Measurements from ENCODE around the gene EVC2. TPM values are rescaled to one million over a fixed set of nuclear protein-coding genes. Genes with fewer than 3 reads are reported as not detected.

The EVC2 gene
- total RNA-seq, 1 experiment from 2014 or later = 3.2 TPM

DNA sequence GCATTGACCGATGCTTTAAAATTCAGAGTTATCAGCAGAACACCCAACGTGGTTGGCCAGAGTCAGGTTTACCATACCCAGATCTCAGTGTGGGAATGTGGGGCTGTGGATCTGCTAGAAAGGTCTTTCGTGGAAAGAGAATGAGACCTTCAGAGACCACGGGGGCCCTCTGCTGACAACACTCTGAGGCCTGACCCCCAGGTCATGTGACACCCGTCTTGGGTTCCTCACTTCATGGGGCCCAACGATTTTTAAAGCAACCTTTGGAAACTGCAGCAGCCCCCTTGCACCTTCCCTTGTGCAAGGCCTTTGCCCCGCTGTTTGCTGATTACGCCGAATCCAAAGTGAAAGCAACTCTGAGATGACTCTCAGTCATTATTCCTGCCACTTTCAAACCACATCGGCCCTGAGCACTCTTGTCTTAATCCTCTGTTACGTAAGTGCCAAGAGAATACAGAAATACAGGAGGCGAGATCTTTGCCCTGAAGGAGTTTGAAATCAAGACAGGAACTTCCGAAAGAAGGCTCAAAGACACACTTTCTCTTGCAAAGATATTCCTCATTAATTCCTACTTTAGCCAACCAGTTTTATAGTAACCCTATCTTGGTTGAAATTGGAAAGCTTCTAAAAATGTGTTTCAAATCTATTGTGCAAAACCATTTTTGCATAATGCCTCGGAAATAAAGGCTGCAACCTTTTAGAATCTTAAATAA, 88.3 kb downstream of the EVC2 start:
- CTCF ChIA-PET = no interaction called here

GRCh38 chr4:5618051-5618960, 90.1 kb downstream of the EVC2 start:
- no peak overlapping the region for H3K9ac ChIP-seq (ENCODE audit: low read length)
- ChIA-PET CTCF (no interaction called here), POLR2A (ENCODE audit: unreplicated experiment) (no interaction called here)
- H2AFZ ChIP-seq (ENCODE audit: low read length) = no peak overlapping the region
- H3K27ac ChIP-seq (ENCODE audit: low read length) = no peak overlapping the region
- H3F3A ChIP-seq (ENCODE audit: low read length, unreplicated experiment) = no peaks in the 10 kb centered on the region
- no peaks in the 10 kb centered on the region for H3K27me3 ChIP-seq (ENCODE audit: low read length)
- H3K79me2 ChIP-seq (ENCODE audit: low read length) = no peaks in the 10 kb centered on the region
- no peak overlapping the region for H3K4me2 ChIP-seq (ENCODE audit: low read length)
- DNase-seq = no peak
- no TSS peak for BruUV-seq (replicated peaks)
- H3K36me3 ChIP-seq (ENCODE audit: low read depth, low read length) = no peaks in the 10 kb centered on the region
- no peak overlapping the region for H3K4me3 ChIP-seq (ENCODE audit: low read length)
- H3K9me3 ChIP-seq (ENCODE audit: low read length) = no peaks in the 10 kb centered on the region
- no peak for ATAC-seq
- TF ChIP-seq EZH2phosphoT487 (IDR thresholded peaks at IDR 0.05; ENCODE audit: borderline replicate concordance, low read length) (no peak), EZH2 (IDR thresholded peaks at IDR 0.05; ENCODE audit: low read length, unreplicated experiment) (no peak)
- TF ChIP-seq, protein P1, sequence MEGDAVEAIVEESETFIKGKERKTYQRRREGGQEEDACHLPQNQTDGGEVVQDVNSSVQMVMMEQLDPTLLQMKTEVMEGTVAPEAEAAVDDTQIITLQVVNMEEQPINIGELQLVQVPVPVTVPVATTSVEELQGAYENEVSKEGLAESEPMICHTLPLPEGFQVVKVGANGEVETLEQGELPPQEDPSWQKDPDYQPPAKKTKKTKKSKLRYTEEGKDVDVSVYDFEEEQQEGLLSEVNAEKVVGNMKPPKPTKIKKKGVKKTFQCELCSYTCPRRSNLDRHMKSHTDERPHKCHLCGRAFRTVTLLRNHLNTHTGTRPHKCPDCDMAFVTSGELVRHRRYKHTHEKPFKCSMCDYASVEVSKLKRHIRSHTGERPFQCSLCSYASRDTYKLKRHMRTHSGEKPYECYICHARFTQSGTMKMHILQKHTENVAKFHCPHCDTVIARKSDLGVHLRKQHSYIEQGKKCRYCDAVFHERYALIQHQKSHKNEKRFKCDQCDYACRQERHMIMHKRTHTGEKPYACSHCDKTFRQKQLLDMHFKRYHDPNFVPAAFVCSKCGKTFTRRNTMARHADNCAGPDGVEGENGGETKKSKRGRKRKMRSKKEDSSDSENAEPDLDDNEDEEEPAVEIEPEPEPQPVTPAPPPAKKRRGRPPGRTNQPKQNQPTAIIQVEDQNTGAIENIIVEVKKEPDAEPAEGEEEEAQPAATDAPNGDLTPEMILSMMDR (conservative IDR thresholded peaks at IDR 0.05; ENCODE audit: low read depth, low read length) = no peak
- no peaks in the 10 kb centered on the region for H3K9me2 ChIP-seq (replicated peaks; ENCODE audit: low read length)
- intact Hi-C loops (cut with micrococcal nuclease) = no loop called here
- H3K4me1 ChIP-seq (ENCODE audit: insufficient read depth, low read length) = no peaks in the 10 kb centered on the region
- no peaks in the 10 kb centered on the region for H4K20me1 ChIP-seq (ENCODE audit: low read length)

More for the DNA sequence above, 88.3 kb downstream of the EVC2 start:
- H3K9me2 ChIP-seq (replicated peaks; ENCODE audit: low read length) = no peaks in the 10 kb centered on the region
- no peak for DNase-seq
- no peak overlapping the region for H2AFZ ChIP-seq (ENCODE audit: low read length)
- no peaks in the 10 kb centered on the region for H4K20me1 ChIP-seq (ENCODE audit: low read length)
- no peak overlapping the region for H3K9ac ChIP-seq (ENCODE audit: low read length)
- no peaks in the 10 kb centered on the region for H3K27me3 ChIP-seq (ENCODE audit: low read length)
- H3K9me3 ChIP-seq (ENCODE audit: low read length) = no peaks in the 10 kb centered on the region
- no peak overlapping the region for H3K27ac ChIP-seq (ENCODE audit: low read length)
- H3F3A ChIP-seq (ENCODE audit: low read length, unreplicated experiment) = no peaks in the 10 kb centered on the region
- H3K4me1 ChIP-seq (ENCODE audit: insufficient read depth, low read length) = no peaks in the 10 kb centered on the region
- no peaks in the 10 kb centered on the region for H3K79me2 ChIP-seq (ENCODE audit: low read length)
- H3K4me3 ChIP-seq (ENCODE audit: low read length) = no peak overlapping the region
- intact Hi-C loops (cut with micrococcal nuclease) = no loop called here
- TF ChIP-seq, protein P1 (conservative IDR thresholded peaks at IDR 0.05; ENCODE audit: low read depth, low read length) = no peak
- TF ChIP-seq EZH2 (IDR thresholded peaks at IDR 0.05; ENCODE audit: low read length, unreplicated experiment) = no peak
- TF ChIP-seq EZH2phosphoT487 (IDR thresholded peaks at IDR 0.05; ENCODE audit: borderline replicate concordance, low read length) = no peak
- ATAC-seq = no peak
- no peaks in the 10 kb centered on the region for H3K36me3 ChIP-seq (ENCODE audit: low read depth, low read length)
- POLR2A ChIA-PET (ENCODE audit: unreplicated experiment) = no interaction called here
- H3K4me2 ChIP-seq (ENCODE audit: low read length) = no peak overlapping the region
- BruUV-seq (replicated peaks) = no TSS peak

All from PC-3 (cell line).